HCT116 (cell line): ENCODE measurements around the gene IFITM10.

Experiments used
- CEBPB ChIP-seq: IDR thresholded peaks from 2 replicates; pipeline ENCODE4 v1.6.1; 2012; ENCODE audit warnings: low read depth
- JUND ChIP-seq: IDR thresholded peaks from 2 replicates; pipeline ENCODE4 v1.6.1; 2012
- POLR2A ChIP-seq: IDR thresholded peaks from 2 replicates; pipeline ENCODE4 v1.7.0; 2011; ENCODE audit warnings: borderline replicate concordance; ENCODE audit not compliant: insufficient read depth, insufficient read length; ENCODE audit errors: extremely low read depth
- POLR2AphosphoS5 ChIP-seq: IDR thresholded peaks from 2 replicates; pipeline ENCODE4 v1.6.1; 2011; ENCODE audit warnings: mild to moderate bottlenecking, low read depth, low read length, moderate library complexity
- RAD21 ChIP-seq: IDR thresholded peaks from 2 replicates; pipeline ENCODE4 v1.6.1; 2012; ENCODE audit warnings: low read depth, mild to moderate bottlenecking
- YY1 ChIP-seq: IDR thresholded peaks from 2 replicates; pipeline ENCODE4 v1.6.1; 2011; ENCODE audit warnings: low read length, low read depth, moderate library complexity, mild to moderate bottlenecking; ENCODE audit not compliant: insufficient replicate concordance; ENCODE audit errors: extremely low read depth
- ZFX ChIP-seq: fragments of 450-650 bp; IDR thresholded peaks from 2 replicates; pipeline ENCODE4 v1.6.1; 2017
- ZNF274 ChIP-seq: fragments of 200-500 bp; sonication (Bioruptor generic); IDR thresholded peaks from 2 replicates; pipeline ENCODE4 v1.6.1; 2014; ENCODE audit warnings: mild to moderate bottlenecking, low read depth, low read length, inconsistent platforms
- TF ChIP-seq, protein P1 (sequence below), 3 experiments: fragments of 200-600 bp in 1 of 3; sonication (generic) in 1 of 3; IDR thresholded peaks in 2 of 3; conservative IDR thresholded peaks in 1 of 3; 2 replicates each; pipeline ENCODE4 v1.5.1; 2012 to 2017; ENCODE audit warnings: low read depth in 2 of 3, low read length in 2 of 3, antibody characterized with exemption in 1 of 3, borderline replicate concordance in 1 of 3, control low read depth in 1 of 3, mild to moderate bottlenecking in 1 of 3, mixed read lengths in 1 of 3, mixed run types in 1 of 3, moderate library complexity in 1 of 3; ENCODE audit not compliant: insufficient read depth in 1 of 3
- TF ChIP-seq, protein P2 (sequence below): IDR thresholded peaks from 2 replicates; pipeline ENCODE4 v1.6.1; 2012

DNA sequence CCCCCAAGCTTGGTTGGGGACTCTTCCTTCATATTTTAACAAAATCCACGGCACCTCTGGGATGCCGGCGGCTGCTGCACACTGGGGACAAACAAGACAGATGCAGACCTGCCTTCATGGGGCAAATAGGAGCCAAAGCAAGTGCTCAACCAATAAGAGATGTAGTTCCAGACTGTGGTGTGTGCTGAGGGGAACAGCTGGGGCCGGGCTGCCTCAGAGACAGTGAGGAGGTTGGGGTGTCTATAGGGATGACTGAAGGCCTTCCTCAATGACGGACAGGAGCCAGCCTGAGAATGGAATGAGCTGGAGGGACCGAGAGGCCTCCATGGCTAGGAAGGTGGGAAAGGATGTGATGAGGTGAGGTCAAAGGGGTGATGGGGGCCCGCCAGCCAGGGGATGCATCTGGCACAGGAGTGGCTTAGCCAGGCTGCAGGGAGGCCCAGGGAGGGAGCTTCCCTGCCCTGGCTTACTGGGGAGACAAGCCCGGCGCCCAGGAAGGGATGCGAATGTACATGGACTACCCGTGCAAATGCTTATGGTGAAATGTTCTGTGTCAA, 23.7 kb upstream of the IFITM10 start:
- TF ChIP-seq, protein P1, sequence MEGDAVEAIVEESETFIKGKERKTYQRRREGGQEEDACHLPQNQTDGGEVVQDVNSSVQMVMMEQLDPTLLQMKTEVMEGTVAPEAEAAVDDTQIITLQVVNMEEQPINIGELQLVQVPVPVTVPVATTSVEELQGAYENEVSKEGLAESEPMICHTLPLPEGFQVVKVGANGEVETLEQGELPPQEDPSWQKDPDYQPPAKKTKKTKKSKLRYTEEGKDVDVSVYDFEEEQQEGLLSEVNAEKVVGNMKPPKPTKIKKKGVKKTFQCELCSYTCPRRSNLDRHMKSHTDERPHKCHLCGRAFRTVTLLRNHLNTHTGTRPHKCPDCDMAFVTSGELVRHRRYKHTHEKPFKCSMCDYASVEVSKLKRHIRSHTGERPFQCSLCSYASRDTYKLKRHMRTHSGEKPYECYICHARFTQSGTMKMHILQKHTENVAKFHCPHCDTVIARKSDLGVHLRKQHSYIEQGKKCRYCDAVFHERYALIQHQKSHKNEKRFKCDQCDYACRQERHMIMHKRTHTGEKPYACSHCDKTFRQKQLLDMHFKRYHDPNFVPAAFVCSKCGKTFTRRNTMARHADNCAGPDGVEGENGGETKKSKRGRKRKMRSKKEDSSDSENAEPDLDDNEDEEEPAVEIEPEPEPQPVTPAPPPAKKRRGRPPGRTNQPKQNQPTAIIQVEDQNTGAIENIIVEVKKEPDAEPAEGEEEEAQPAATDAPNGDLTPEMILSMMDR (IDR thresholded peaks at IDR 0.05 in 2 of 3, conservative IDR thresholded peaks at IDR 0.05 in 1 of 3; ENCODE audit: borderline replicate concordance in 1 of 3, insufficient read depth in 1 of 3, low read depth in 2 of 3, low read length in 2 of 3) = no peak
- TF ChIP-seq RAD21 = no peak
- TF ChIP-seq, protein P2, sequence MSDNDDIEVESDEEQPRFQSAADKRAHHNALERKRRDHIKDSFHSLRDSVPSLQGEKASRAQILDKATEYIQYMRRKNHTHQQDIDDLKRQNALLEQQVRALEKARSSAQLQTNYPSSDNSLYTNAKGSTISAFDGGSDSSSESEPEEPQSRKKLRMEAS = no peak
- TF ChIP-seq CEBPB = no peak
- TF ChIP-seq POLR2A = no peak
- TF ChIP-seq YY1 = no peak
- TF ChIP-seq JUND = no peak
- TF ChIP-seq ZNF274 = no peak
- no peak for TF ChIP-seq ZFX
- TF ChIP-seq POLR2AphosphoS5 = no peak
